Measurements from ENCODE around the gene KCNH5. TPM values are rescaled to one million over a fixed set of nuclear protein-coding genes. Genes with fewer than 3 reads are reported as not detected.

Gene KCNH5
- total and polyA plus RNA-seq, 2 of the 13 experiments (the other 11 are each of a cell fraction or from before 2014, with no cell fraction given) = not detected

GRCh38 chr14:62691647-62692489 lies 353.4 kb downstream of the KCNH5 start (continued):
- peak; percentile 50 for TF ChIP-seq HNF1B (CRISPR knock-in tag; IDR thresholded peaks at IDR 0.05)
- no peak for TF ChIP-seq CREB3 (CRISPR knock-in tag; IDR thresholded peaks at IDR 0.05)
- TF ChIP-seq ZNF704 (CRISPR knock-in tag; IDR thresholded peaks at IDR 0.05; ENCODE audit: borderline replicate concordance) = no peak
- no peak for TF ChIP-seq ZBTB34 (CRISPR knock-in tag; IDR thresholded peaks at IDR 0.05)
- no peak for TF ChIP-seq ZNF616 (CRISPR knock-in tag; IDR thresholded peaks at IDR 0.05; ENCODE audit: low read depth)
- no peak for TF ChIP-seq ZSCAN25 (CRISPR knock-in tag; IDR thresholded peaks at IDR 0.05)
- peak; percentile 17; the same call in 1 of the 2 replicates for TF ChIP-seq SOX13 (IDR thresholded peaks at IDR 0.05)
- peak in 1 of 2 experiments; percentile 80; a peak in 2 of 4 replicates for TF ChIP-seq SOX13 (CRISPR knock-in tag; conservative IDR thresholded peaks at IDR 0.05 in 1 of 2, IDR thresholded peaks at IDR 0.05 in 1 of 2)
- TF ChIP-seq ZNF766 (CRISPR knock-in tag; IDR thresholded peaks at IDR 0.05; ENCODE audit: borderline replicate concordance) = no peak
- TF ChIP-seq HIC2 (CRISPR knock-in tag; IDR thresholded peaks at IDR 0.05; ENCODE audit: low read depth) = no peak
- TF ChIP-seq ZNF552 (CRISPR knock-in tag; IDR thresholded peaks at IDR 0.05; ENCODE audit: borderline replicate concordance) = no peak
- no peak for TF ChIP-seq ZNF83 (CRISPR knock-in tag; IDR thresholded peaks at IDR 0.05; ENCODE audit: borderline replicate concordance)
- no peak for TF ChIP-seq ELF4 (CRISPR knock-in tag; IDR thresholded peaks at IDR 0.05; ENCODE audit: borderline replicate concordance)
- TF ChIP-seq ZNF598 (CRISPR knock-in tag; IDR thresholded peaks at IDR 0.05; ENCODE audit: borderline replicate concordance) = no peak
- no peak for TF ChIP-seq ZNF672 (CRISPR knock-in tag; IDR thresholded peaks at IDR 0.05)
- TF ChIP-seq RXRB (CRISPR knock-in tag; IDR thresholded peaks at IDR 0.05; ENCODE audit: borderline replicate concordance) = peak; percentile 96
- no peak for TF ChIP-seq ZNF143 (CRISPR knock-in tag; IDR thresholded peaks at IDR 0.05)
- TF ChIP-seq ZNF282 (IDR thresholded peaks at IDR 0.05; ENCODE audit: partially characterized antibody) = no peak
- no peak for TF ChIP-seq SETDB1 (CRISPR knock-in tag; IDR thresholded peaks at IDR 0.05; ENCODE audit: borderline replicate concordance)
- no peak for TF ChIP-seq NFIB (CRISPR knock-in tag; IDR thresholded peaks at IDR 0.05; ENCODE audit: borderline replicate concordance)
- no peak for TF ChIP-seq KLF12 (CRISPR knock-in tag; IDR thresholded peaks at IDR 0.05; ENCODE audit: borderline replicate concordance)
- no peak for TF ChIP-seq FIP1L1 (IDR thresholded peaks at IDR 0.05; ENCODE audit: borderline replicate concordance, insufficient read depth, low read depth, low read length)
